Amniotic epithelial cell (primary cell): Measurements from ENCODE around the gene RAP2A.
A peak's percentile ranks its signal among the peaks of the same experiment; 100 is the strongest.

Experiments
- DNase-seq: peaks from one replicate; pipeline ENCODE4 v3.0.0-alpha.2; 2010; ENCODE audit warnings: low read depth

Gene RAP2A

GRCh38 chr13:97495678-97496077 is 61.7 kb downstream of the RAP2A start:
- no peak for DNase-seq

- peak; percentile 43 for DNase-seq
Measured at GRCh38 chr13:97496511-97496910, 62.5 kb downstream of the RAP2A start.

GRCh38 chr13:97497400-97497799 is 63.4 kb downstream of the RAP2A start:
- no peak for DNase-seq

GRCh38 chr13:97498419-97498818 is 64.5 kb downstream of the RAP2A start:
- DNase-seq: no peak

- DNase-seq: no peak
Measured at GRCh38 chr13:97499181-97499580, 65.2 kb downstream of the RAP2A start.

- DNase-seq: peak; percentile 40
Measured at GRCh38 chr13:97502181-97502580, 68.2 kb downstream of the RAP2A start.

GRCh38 chr13:97502706-97503105 is 68.7 kb downstream of the RAP2A start:
- DNase-seq: peak; percentile 50

- DNase-seq: no peak
Measured at GRCh38 chr13:97505017-97505416, 71.0 kb downstream of the RAP2A start.

- peak; percentile 92 for DNase-seq
Measured at GRCh38 chr13:97506511-97506910, 72.5 kb downstream of the RAP2A start.

GRCh38 chr13:97512732-97513131 is 78.8 kb downstream of the RAP2A start:
- DNase-seq: no peak

GRCh38 chr13:97515643-97516042 is 81.7 kb downstream of the RAP2A start:
- DNase-seq: no peak

GRCh38 chr13:97517967-97518366 is 84.0 kb downstream of the RAP2A start:
- no peak for DNase-seq
